GM12875 (cell line): ENCODE measurements around the gene TAPT1.

Experiments used
- H3K4me3 ChIP-seq: one replicate; pipeline ENCODE4 v1.5.1; 2011; ENCODE audit warnings: low read depth, low read length, control low read depth
- TF ChIP-seq, protein P1 (sequence below): IDR thresholded peaks from 2 replicates; pipeline ENCODE4 v1.5.1; 2011; ENCODE audit warnings: low read depth, mild to moderate bottlenecking, control low read depth, inconsistent platforms, low read length, moderate library complexity, borderline replicate concordance; ENCODE audit not compliant: insufficient read depth

TAPT1 gene

GRCh38 chr4:16265820-16266219 is 39.5 kb upstream of the TAPT1 start:
- no peak overlapping the region for H3K4me3 ChIP-seq
- TF ChIP-seq, protein P1, sequence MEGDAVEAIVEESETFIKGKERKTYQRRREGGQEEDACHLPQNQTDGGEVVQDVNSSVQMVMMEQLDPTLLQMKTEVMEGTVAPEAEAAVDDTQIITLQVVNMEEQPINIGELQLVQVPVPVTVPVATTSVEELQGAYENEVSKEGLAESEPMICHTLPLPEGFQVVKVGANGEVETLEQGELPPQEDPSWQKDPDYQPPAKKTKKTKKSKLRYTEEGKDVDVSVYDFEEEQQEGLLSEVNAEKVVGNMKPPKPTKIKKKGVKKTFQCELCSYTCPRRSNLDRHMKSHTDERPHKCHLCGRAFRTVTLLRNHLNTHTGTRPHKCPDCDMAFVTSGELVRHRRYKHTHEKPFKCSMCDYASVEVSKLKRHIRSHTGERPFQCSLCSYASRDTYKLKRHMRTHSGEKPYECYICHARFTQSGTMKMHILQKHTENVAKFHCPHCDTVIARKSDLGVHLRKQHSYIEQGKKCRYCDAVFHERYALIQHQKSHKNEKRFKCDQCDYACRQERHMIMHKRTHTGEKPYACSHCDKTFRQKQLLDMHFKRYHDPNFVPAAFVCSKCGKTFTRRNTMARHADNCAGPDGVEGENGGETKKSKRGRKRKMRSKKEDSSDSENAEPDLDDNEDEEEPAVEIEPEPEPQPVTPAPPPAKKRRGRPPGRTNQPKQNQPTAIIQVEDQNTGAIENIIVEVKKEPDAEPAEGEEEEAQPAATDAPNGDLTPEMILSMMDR: no peak

- H3K4me3 ChIP-seq: no peak overlapping the region
- TF ChIP-seq, protein P1: peak; percentile 25; the same call in 1 of the 2 replicates
Observed at GRCh38 chr4:16264798-16265197, 38.5 kb upstream of the TAPT1 start.

DNA sequence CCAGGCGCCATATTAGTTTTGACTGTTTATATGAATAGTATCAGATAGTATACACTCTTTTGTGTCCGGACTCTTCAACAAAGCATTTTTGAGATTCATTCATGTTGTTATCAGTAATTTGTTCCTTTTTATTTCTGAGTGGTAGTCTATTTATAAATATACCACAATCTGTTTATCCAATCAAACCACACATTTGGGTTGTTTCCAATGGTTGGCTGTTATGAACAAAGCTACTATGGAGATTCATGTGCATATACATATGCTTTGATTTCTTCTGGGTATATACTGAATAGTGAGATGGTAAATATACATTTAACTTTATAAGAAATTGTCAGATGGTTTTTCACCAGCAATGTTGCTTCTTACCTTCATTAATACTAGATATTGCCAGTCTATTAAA is 36.8 kb upstream of the TAPT1 start:
- TF ChIP-seq, protein P1: no peak
- H3K4me3 ChIP-seq: no peak overlapping the region

DNA sequence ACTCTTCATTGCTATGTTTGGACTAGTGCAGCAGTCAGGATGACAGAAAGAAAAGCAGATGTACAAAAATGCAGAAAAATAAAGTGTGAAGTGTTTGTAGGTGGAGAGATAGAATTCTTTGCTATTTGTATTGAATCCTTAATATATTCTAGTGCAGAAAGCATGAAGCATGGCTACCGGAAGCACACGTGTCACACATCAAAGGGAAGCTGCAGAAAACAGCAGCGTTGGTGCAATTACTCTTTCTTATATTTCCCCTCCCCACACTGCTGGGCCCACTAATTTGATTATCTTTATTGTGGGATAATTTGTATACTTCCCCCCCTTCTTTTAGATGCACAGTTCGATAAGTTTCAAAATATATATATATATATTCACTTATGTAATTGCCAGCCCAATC is 35.9 kb upstream of the TAPT1 start:
- TF ChIP-seq, protein P1: no peak
- H3K4me3 ChIP-seq: no peak overlapping the region

DNA sequence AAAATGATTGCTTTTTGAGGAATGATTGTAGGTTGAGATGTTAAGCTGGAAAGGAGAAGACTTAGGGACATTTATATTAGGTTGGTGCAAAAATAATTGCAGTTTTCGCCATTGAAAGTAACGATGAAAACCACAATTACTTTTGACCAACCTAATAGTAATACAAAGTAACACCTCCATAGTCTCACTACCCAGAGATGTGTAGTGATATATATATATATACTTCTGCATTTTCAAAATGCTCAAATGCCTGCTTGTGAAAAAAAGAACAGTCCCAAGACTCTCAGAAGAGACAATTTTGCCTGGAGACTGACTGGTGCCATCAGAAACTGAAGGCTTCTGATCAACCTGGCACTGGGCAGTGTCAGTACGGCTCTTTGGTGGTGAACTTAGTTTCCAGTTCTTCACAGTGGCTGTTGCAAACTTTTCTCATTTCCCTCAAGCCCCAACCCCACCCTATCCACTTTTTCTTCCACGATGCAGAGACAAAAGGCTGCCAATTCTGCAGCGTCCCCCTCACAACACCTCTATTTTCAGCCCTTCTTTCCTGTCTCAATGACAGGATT is 35.1 kb upstream of the TAPT1 start:
- no peak overlapping the region for H3K4me3 ChIP-seq

GRCh38 chr4:16259889-16260246 is 33.6 kb upstream of the TAPT1 start:
- no peak overlapping the region for H3K4me3 ChIP-seq
- TF ChIP-seq, protein P1: no peak

More for the DNA sequence above, 35.1 kb upstream of the TAPT1 start:
- TF ChIP-seq, protein P1: no peak

DNA sequence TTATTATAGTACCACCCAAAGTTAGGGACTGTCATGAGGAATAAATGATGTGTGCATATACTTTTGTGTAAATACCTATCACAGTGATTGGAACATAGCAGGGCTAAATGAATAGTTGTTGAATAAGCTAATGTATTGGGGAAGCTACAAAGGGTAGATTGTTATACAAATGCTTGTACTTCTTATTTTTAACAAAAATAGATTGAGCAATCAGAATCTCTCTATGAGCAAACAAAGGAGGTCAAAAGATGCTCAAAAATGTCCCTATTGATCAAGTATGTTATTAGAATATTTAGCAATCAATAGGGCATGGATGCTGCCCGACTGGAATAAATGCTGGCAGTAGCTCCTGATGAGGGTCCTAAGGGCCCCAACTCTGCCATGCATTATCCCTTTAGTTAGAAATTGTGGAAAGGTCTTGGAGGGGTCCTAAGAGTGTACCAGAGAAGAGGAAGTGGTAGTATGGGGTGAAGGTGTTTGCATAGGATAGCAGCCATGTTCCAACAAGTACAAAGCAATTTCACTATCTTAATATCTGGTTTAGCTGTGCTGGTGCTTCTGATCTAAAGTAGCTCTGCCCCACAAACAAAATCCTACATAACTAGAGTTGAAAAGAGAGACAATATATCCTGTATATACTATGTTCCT is 33.1 kb upstream of the TAPT1 start:
- TF ChIP-seq, protein P1: no peak
- H3K4me3 ChIP-seq: no peak overlapping the region
